ENCODE measurements around the gene FBXW5. TPM values are rescaled to one million over a fixed set of nuclear protein-coding genes. Genes with fewer than 3 reads are reported as not detected.
A peak's percentile ranks its signal among the peaks of the same experiment; 100 is the strongest.

Gene FBXW5
- total and polyA plus RNA-seq, 9 of the 15 experiments (the other 6 are each of a cell fraction or from before 2014, with no cell fraction given): 0.21 to 128 (median 37.0) TPM

DNA sequence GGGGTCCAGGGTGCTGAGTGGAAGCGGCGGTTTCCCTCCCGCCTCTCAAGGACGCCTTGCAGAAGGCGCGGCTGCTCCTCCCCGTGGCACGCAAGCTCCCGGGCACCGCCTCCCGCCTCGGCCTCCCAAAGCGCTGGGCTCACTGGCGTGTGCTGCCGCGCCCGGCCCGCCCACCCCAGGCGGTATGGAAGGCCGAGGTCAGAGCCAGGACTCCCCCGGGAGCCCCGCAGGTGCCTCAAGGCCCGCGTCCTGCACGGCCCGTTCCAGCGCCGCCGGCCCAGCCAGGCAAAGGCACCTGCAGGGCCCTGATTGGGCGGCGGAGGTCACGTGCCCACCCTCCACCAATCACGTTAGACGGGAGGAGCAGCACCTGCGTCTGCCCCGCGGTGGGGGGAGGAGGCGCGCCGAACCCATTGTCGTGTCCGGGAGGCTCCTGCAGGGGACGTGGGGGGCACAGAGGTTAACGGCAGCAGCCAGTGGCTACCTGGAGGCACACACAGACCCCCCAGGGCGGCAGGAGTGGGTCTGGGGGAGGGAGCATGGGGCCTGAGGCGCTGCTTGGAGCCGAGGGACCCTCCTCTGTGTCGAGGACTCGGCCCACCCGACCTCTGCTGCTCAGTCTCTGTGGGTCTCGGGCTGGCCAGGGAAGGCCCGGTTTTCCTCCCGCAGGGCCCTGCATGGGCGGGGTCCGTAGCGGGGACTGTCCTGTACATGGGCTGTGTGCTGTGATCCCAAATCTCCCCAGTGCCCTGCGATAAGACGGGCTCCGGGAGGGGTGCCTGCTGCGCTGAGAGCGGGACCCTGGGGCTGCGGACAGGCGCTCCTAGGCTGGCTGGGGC lies 5.5 kb upstream of the FBXW5 start (continued):
- TF ChIP-seq RAD51 (IDR thresholded peaks at IDR 0.05; ENCODE audit: borderline replicate concordance, low read depth) (peak; percentile 98), GATAD2B (IDR thresholded peaks at IDR 0.05; ENCODE audit: borderline replicate concordance) (peak; percentile 30; the same call in 1 of the 2 replicates), KLF6 (CRISPR knock-in tag; IDR thresholded peaks at IDR 0.05; ENCODE audit: borderline replicate concordance) (no peak), CCAR2 (IDR thresholded peaks at IDR 0.05; ENCODE audit: low read depth, low read length) (no peak), ZNF263 (CRISPR knock-in tag; IDR thresholded peaks at IDR 0.05; ENCODE audit: borderline replicate concordance) (no peak), CBFA2T3 (IDR thresholded peaks at IDR 0.05) (0 out of 2 replicates have a peak, but pooled peaks have one; percentile 34), ZNF764 (CRISPR knock-in tag; IDR thresholded peaks at IDR 0.05; ENCODE audit: low read depth) (no peak), BHLHE40 (IDR thresholded peaks at IDR 0.05; ENCODE audit: low read length) (peak; percentile 90), BDP1 (IDR thresholded peaks at IDR 0.05; ENCODE audit: insufficient read depth, insufficient read length) (no peak), TFAM (CRISPR knock-in tag; conservative IDR thresholded peaks at IDR 0.05) (no peak), NBN (IDR thresholded peaks at IDR 0.05; ENCODE audit: low read depth) (no peak), CREB1 (IDR thresholded peaks at IDR 0.05) (peak; percentile 18; the same call in 1 of the 2 replicates), CREB1 (CRISPR knock-in tag; IDR thresholded peaks at IDR 0.05) (no peak), NONO (IDR thresholded peaks at IDR 0.05; ENCODE audit: low read depth in 2 of 2, low read length in 1 of 2) (0 out of 4 replicates have a peak, but pooled peaks of 1 of the 2 experiments have one; percentile 19)
- TF ChIP-seq, protein P1, sequence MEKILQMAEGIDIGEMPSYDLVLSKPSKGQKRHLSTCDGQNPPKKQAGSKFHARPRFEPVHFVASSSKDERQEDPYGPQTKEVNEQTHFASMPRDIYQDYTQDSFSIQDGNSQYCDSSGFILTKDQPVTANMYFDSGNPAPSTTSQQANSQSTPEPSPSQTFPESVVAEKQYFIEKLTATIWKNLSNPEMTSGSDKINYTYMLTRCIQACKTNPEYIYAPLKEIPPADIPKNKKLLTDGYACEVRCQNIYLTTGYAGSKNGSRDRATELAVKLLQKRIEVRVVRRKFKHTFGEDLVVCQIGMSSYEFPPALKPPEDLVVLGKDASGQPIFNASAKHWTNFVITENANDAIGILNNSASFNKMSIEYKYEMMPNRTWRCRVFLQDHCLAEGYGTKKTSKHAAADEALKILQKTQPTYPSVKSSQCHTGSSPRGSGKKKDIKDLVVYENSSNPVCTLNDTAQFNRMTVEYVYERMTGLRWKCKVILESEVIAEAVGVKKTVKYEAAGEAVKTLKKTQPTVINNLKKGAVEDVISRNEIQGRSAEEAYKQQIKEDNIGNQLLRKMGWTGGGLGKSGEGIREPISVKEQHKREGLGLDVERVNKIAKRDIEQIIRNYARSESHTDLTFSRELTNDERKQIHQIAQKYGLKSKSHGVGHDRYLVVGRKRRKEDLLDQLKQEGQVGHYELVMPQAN (IDR thresholded peaks at IDR 0.05; ENCODE audit: borderline replicate concordance): no peak
- TF ChIP-seq, protein P2, sequence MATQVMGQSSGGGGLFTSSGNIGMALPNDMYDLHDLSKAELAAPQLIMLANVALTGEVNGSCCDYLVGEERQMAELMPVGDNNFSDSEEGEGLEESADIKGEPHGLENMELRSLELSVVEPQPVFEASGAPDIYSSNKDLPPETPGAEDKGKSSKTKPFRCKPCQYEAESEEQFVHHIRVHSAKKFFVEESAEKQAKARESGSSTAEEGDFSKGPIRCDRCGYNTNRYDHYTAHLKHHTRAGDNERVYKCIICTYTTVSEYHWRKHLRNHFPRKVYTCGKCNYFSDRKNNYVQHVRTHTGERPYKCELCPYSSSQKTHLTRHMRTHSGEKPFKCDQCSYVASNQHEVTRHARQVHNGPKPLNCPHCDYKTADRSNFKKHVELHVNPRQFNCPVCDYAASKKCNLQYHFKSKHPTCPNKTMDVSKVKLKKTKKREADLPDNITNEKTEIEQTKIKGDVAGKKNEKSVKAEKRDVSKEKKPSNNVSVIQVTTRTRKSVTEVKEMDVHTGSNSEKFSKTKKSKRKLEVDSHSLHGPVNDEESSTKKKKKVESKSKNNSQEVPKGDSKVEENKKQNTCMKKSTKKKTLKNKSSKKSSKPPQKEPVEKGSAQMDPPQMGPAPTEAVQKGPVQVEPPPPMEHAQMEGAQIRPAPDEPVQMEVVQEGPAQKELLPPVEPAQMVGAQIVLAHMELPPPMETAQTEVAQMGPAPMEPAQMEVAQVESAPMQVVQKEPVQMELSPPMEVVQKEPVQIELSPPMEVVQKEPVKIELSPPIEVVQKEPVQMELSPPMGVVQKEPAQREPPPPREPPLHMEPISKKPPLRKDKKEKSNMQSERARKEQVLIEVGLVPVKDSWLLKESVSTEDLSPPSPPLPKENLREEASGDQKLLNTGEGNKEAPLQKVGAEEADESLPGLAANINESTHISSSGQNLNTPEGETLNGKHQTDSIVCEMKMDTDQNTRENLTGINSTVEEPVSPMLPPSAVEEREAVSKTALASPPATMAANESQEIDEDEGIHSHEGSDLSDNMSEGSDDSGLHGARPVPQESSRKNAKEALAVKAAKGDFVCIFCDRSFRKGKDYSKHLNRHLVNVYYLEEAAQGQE (IDR thresholded peaks at IDR 0.05; ENCODE audit: borderline replicate concordance): peak; percentile 92
- TF ChIP-seq, protein P2 (CRISPR knock-in tag; IDR thresholded peaks at IDR 0.05; ENCODE audit: low read depth): no peak

All from K562 (cell line).